GM12878 (cell line): ENCODE data around the gene RSRP1. TPM values are rescaled to one million over a fixed set of nuclear protein-coding genes. Genes with fewer than 3 reads are reported as not detected.

ENCODE experiments used
- ATAC-seq: fragments of 200-7000 bp; cut with Tn5 transposase; 3 replicates; pipeline ENCODE4 v1.9.1; 2020; ENCODE audit warnings: mild to moderate bottlenecking, moderate library complexity
- BruUV-seq: library from RNA; stranded (reverse); fragments of 400-500 nt; replicated peaks from 2 replicates; lab custom pipeline; 2021; lab: Mats Ljungman, UMichigan
- CTCF ChIA-PET: fragments of 300-600 bp; sonication (Branson Sonifier 250); formaldehyde crosslinking; extraction: SDS; loops from one replicate; lab custom pipeline; 2021; ENCODE audit warnings: inconsistent platforms; lab: Yijun Ruan, JAX
- POLR2A ChIA-PET: fragments of 350-600 bp; formaldehyde crosslinking; extraction: SDS; loops from one replicate; lab custom pipeline; 2021; ENCODE audit warnings: inconsistent platforms; lab: Charles Lee
- RAD21 ChIA-PET: fragments of 300-600 bp; sonication (Branson Sonifier 250); formaldehyde crosslinking; loops from one replicate; lab custom pipeline; 2023; ENCODE audit warnings: antibody characterized with exemption; ENCODE audit not compliant: unreplicated experiment; lab: Charles Lee
- SMC1A ChIA-PET: fragments of 300-600 bp; sonication (Branson Sonifier 250); formaldehyde crosslinking; loops from one replicate; lab custom pipeline; 2023; ENCODE audit not compliant: unreplicated experiment, uncharacterized antibody; lab: Charles Lee
- DNase-seq: peaks from one replicate; pipeline ENCODE4 v3.0.0-alpha.2; 2011; ENCODE audit warnings: low read depth, low spot score
- FAIRE-seq: peaks from 3 replicates; lab custom pipeline; 2011; peaks lifted over from hg19 to GRCh38; lab: Jason Lieb, UNC
- H2AFZ ChIP-seq: 2 replicates; pipeline ENCODE4 v1.6.0; 2011; ENCODE audit warnings: low read depth, low read length, control low read depth; ENCODE audit not compliant: control insufficient read depth
- H3K27ac ChIP-seq: 2 replicates; pipeline ENCODE4 v1.5.1; 2011; ENCODE audit warnings: control low read depth; ENCODE audit not compliant: control insufficient read depth, insufficient read depth
- H3K27me3 ChIP-seq, 2 experiments: replicated peaks in 1 of 2; 2 replicates each; pipeline versions ENCODE4 v1.6.0 to v1.6.1; 2011; ENCODE audit warnings: low read length in 1 of 2; ENCODE audit not compliant: control insufficient read depth in 2 of 2, insufficient read depth in 2 of 2
- H3K36me3 ChIP-seq, 2 experiments: 2 replicates each; pipeline ENCODE4 v1.5.1; 2011; ENCODE audit warnings: low read length in 1 of 2; ENCODE audit not compliant: control insufficient read depth in 2 of 2, insufficient read depth in 2 of 2
- H3K4me1 ChIP-seq: 2 replicates; pipeline ENCODE4 v1.6.1; 2011; ENCODE audit warnings: mild to moderate bottlenecking, low read length, moderate library complexity, mixed read lengths; ENCODE audit not compliant: control insufficient read depth, insufficient read depth
- H3K4me2 ChIP-seq: 2 replicates; pipeline ENCODE4 v1.6.0; 2011; ENCODE audit warnings: control low read depth; ENCODE audit not compliant: control insufficient read depth, insufficient read depth
- H3K4me3 ChIP-seq: fragments of 200-600 bp; sonication (generic); 2 replicates; pipeline ENCODE4 v1.5.1; 2016
- H3K79me2 ChIP-seq: 2 replicates; pipeline ENCODE4 v1.6.0; 2011; ENCODE audit warnings: low read length; ENCODE audit not compliant: control insufficient read depth, insufficient read depth
- H3K9ac ChIP-seq: 2 replicates; pipeline ENCODE4 v1.8.0; 2011; ENCODE audit warnings: low read length, control low read depth, mixed read lengths; ENCODE audit not compliant: control insufficient read depth, insufficient read depth
- H3K9me3 ChIP-seq: replicated peaks from 3 replicates; pipeline ENCODE4 v1.5.1; 2011; ENCODE audit warnings: mild to moderate bottlenecking, low read length; ENCODE audit not compliant: control insufficient read depth, insufficient read depth
- H4K20me1 ChIP-seq: 2 replicates; pipeline ENCODE4 v1.6.0; 2011; ENCODE audit not compliant: control insufficient read depth, insufficient read depth
- IKZF1 ChIP-seq: fragments of 450-650 bp; conservative IDR thresholded peaks from 2 replicates; pipeline ENCODE4 v1.6.1; 2017; ENCODE audit warnings: antibody characterized with exemption, mild to moderate bottlenecking
- MEF2B ChIP-seq: fragments of 450-650 bp; IDR thresholded peaks from 2 replicates; pipeline ENCODE4 v1.6.1; 2018; ENCODE audit warnings: mild to moderate bottlenecking, moderate library complexity; ENCODE audit not compliant: partially characterized antibody, poor library complexity, severe bottlenecking
- ZNF217 ChIP-seq: fragments of 450-650 bp; IDR thresholded peaks from 2 replicates; pipeline ENCODE4 v1.6.1; 2017; ENCODE audit warnings: antibody characterized with exemption, mild to moderate bottlenecking
- WGBS: methylation state at CpG from one replicate; pipeline ENCODE4 v1.1.6; 2016; ENCODE audit warnings: low lambda C conversion rate; ENCODE audit not compliant: insufficient replicate concordance, insufficient coverage; ENCODE audit errors: missing lambda C conversion rate; 5-methylcytosine and 5-hydroxymethylcytosine counted together
- in situ Hi-C: fragments of 300-500 bp; cut with MboI; formaldehyde crosslinking; loops from 9 replicates; pipeline ENCODE4 v1.14.3; 2018; ENCODE audit warnings: mixed read lengths
- intact Hi-C: fragments of 100-400 bp; cut with micrococcal nuclease; formaldehyde crosslinking; loops from one replicate; pipeline ENCODE4 v1.14.2; 2022; ENCODE audit not compliant: unreplicated experiment
- polyA plus RNA-seq, 11 experiments: library from polyadenylated mRNA; depleted of rRNA in 4 of 11; unstranded in 6 of 11; stranded (reverse) in 5 of 11; fragments of >200 nt; fragmentation: Nextera tagmentation in 4 of 11; fragmentation: Illumina TruSeq in 1 of 11; extraction: Ambion mirVana in 4 of 11; extraction: Trizol in 1 of 11; gene quantifications; 1 replicate in 1 of 11; 2 replicates in 10 of 11; pipeline versions ENCODE4 v1.2.1 to v1.2.3, GENCODE V29; 2011 to 2016; ENCODE audit warnings: inconsistent platforms in 2 of 11, missing spikeins in 2 of 11, low read depth in 1 of 11
- total RNA-seq, 4 experiments: library from RNA; depleted of rRNA in 3 of 4; stranded (reverse); fragments of >200 nt in 3 of 4; fragmentation: Illumina TruSeq in 1 of 4; extraction: Trizol in 1 of 4; gene quantifications; 2 replicates each; pipeline versions ENCODE4 v1.2.1 to v1.2.3, GENCODE V29; 2013 to 2021
- TF ChIP-seq, protein P1 (sequence below), 3 experiments: IDR thresholded peaks in 2 of 3; conservative IDR thresholded peaks in 1 of 3; 2 replicates each; pipeline ENCODE4 v1.5.1; 2011; ENCODE audit warnings: low read depth in 3 of 3, low read length in 3 of 3, mild to moderate bottlenecking in 3 of 3, control low read depth in 2 of 3, moderate library complexity in 2 of 3, inconsistent platforms in 1 of 3, mixed read lengths in 1 of 3; ENCODE audit not compliant: control insufficient read depth in 2 of 3, insufficient read depth in 1 of 3; ENCODE audit errors: extremely low read depth in 1 of 3

Gene RSRP1
- total and polyA plus RNA-seq, 10 of the 15 experiments (the other 5 are each of a cell fraction or from before 2014, with no cell fraction given) = 23.5 to 128 (median 90.0) TPM

DNA sequence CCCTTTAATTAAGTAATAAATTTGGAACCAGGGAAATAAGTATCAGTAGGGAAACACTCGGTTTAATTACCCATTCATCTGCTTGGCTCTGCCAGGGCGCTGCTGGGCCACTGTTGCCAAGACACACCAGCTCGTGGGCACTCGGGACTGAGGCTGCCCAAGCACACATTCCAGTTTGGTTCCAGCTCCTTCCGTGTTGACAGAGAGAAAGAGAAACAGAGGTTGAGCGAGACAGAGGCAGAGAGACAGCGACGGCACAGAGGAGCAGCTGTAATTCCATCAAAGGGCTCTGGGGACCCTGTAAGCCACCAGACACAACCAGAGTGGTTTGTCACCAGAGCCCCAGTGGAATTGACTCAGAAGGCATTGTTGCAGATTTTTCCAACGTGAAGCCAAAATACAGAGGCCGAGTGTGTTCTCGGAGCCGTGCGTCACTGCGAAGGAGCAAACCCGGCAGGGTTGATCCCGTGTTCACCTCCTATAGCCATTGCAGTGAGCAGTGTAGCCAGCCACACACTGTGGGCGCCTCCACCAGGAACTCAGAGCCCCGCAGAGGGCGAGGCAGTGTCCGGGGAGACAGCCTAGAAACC lies 48.5 kb downstream of the RSRP1 start:
- no peaks in the 10 kb centered on the region for H4K20me1 ChIP-seq
- 0 out of 2 replicates have a peak overlapping the region, but pooled peaks have one; percentile 4 for H3K4me2 ChIP-seq
- no peaks in the 10 kb centered on the region for H3K9me3 ChIP-seq
- RAD21 ChIA-PET = interaction anchor here (1.1 kb wide), 1 partner anchor 28 kb away, joined by 4 read pairs; no protein-coding TSS in a partner anchor
- in situ Hi-C loops (no loop called here), intact Hi-C loops (no loop called here)
- ATAC-seq (peak; percentile 90), DNase-seq (no peak), FAIRE-seq (no peak)
- BruUV-seq = no TSS peak
- WGBS = 15% methylated on average over 20 of the region's 20 CpGs
- CTCF ChIA-PET = interaction anchor here (1.6 to 1.8 kb wide), 2 partner anchors 8 to 10 kb away, joined by 3 to 7 read pairs; no protein-coding TSS in a partner anchor
- TF ChIP-seq, protein P1, sequence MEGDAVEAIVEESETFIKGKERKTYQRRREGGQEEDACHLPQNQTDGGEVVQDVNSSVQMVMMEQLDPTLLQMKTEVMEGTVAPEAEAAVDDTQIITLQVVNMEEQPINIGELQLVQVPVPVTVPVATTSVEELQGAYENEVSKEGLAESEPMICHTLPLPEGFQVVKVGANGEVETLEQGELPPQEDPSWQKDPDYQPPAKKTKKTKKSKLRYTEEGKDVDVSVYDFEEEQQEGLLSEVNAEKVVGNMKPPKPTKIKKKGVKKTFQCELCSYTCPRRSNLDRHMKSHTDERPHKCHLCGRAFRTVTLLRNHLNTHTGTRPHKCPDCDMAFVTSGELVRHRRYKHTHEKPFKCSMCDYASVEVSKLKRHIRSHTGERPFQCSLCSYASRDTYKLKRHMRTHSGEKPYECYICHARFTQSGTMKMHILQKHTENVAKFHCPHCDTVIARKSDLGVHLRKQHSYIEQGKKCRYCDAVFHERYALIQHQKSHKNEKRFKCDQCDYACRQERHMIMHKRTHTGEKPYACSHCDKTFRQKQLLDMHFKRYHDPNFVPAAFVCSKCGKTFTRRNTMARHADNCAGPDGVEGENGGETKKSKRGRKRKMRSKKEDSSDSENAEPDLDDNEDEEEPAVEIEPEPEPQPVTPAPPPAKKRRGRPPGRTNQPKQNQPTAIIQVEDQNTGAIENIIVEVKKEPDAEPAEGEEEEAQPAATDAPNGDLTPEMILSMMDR (IDR thresholded peaks at IDR 0.05 in 2 of 3, conservative IDR thresholded peaks at IDR 0.05 in 1 of 3; ENCODE audit: control insufficient read depth in 2 of 3, extremely low read depth in 1 of 3, insufficient read depth in 1 of 3, low read depth in 3 of 3, low read length in 3 of 3) = peak in 2 of 3 experiments; percentile 2 to 25; a peak in 3 of 6 replicates
- no peak for TF ChIP-seq ZNF217
- peak; percentile 65 for TF ChIP-seq MEF2B
- TF ChIP-seq IKZF1 = peak; percentile 24
- H3K4me3 ChIP-seq = no peak overlapping the region
- no peak overlapping the region for H3K27ac ChIP-seq
- peaks cover 4% of the 10 kb centered on the region; the same call in 1 of the 2 replicates for H3K4me1 ChIP-seq
- POLR2A ChIA-PET = no interaction called here
- no peaks in the 10 kb centered on the region for H3K79me2 ChIP-seq
- H2AFZ ChIP-seq = no peak overlapping the region; the same call in 1 of the 2 replicates
- H3K9ac ChIP-seq = no peak overlapping the region
- H3K27me3 ChIP-seq = peaks cover 3 to 4% of the 10 kb centered on the region in 2 experiments
- SMC1A ChIA-PET = interaction anchor here (0.7 to 0.9 kb wide), 2 partner anchors 17 to 99 kb away, joined by 3 read pairs; no protein-coding TSS in a partner anchor
- no peaks in the 10 kb centered on the region for H3K36me3 ChIP-seq
